H9 (cell line): Measurements from ENCODE around the gene RPS6KB2. TPM values are rescaled to one million over a fixed set of nuclear protein-coding genes. Genes with fewer than 3 reads are reported as not detected.

ENCODE experiments used
- DNase-seq: peaks from one replicate; pipeline ENCODE4 v3.0.0-alpha.2; 2017
- H2AFZ ChIP-seq: one replicate; pipeline ENCODE4 v1.6.1; 2013; ENCODE audit warnings: mild to moderate bottlenecking, low read length, control low read depth, moderate library complexity
- H2AK5ac ChIP-seq: 2 replicates; pipeline ENCODE4 v1.6.1; 2013; ENCODE audit warnings: low read length, control low read depth, mixed read lengths; ENCODE audit not compliant: insufficient read length
- H2BK120ac ChIP-seq: one replicate; pipeline ENCODE4 v1.6.1; 2013; ENCODE audit warnings: low read depth, mild to moderate bottlenecking, low read length, control low read depth, inconsistent platforms; ENCODE audit not compliant: poor library complexity, severe bottlenecking
- H2BK12ac ChIP-seq: 2 replicates; pipeline ENCODE4 v1.6.1; 2013; ENCODE audit warnings: low read length, control low read depth, mixed read lengths, low read depth; ENCODE audit not compliant: insufficient read length
- H2BK15ac ChIP-seq: 2 replicates; pipeline ENCODE4 v1.6.1; 2013; ENCODE audit warnings: low read depth, low read length, control low read depth
- H2BK20ac ChIP-seq: one replicate; pipeline ENCODE4 v1.6.1; 2013; ENCODE audit warnings: low read depth, mild to moderate bottlenecking, low read length, control low read depth, inconsistent platforms; ENCODE audit not compliant: poor library complexity, severe bottlenecking
- H2BK5ac ChIP-seq: 2 replicates; pipeline ENCODE4 v1.6.1; 2013; ENCODE audit warnings: low read length, control low read depth, mixed read lengths; ENCODE audit not compliant: insufficient read length
- H3K14ac ChIP-seq: 2 replicates; pipeline ENCODE4 v1.6.1; 2013; ENCODE audit warnings: low read length, control low read depth; ENCODE audit not compliant: insufficient read depth
- H3K18ac ChIP-seq: 2 replicates; pipeline ENCODE4 v1.6.1; 2013; ENCODE audit warnings: low read depth, mild to moderate bottlenecking, mixed read lengths, low read length, control low read depth; ENCODE audit not compliant: insufficient read length
- H3K23ac ChIP-seq: 2 replicates; pipeline ENCODE4 v1.6.1; 2013; ENCODE audit warnings: low read length, control low read depth, mixed read lengths, low read depth; ENCODE audit not compliant: insufficient read length
- H3K23me2 ChIP-seq: 2 replicates; pipeline ENCODE4 v1.6.1; 2013; ENCODE audit warnings: low read depth, mild to moderate bottlenecking, mixed read lengths, low read length, control low read depth; ENCODE audit not compliant: insufficient read length, poor library complexity, severe bottlenecking
- H3K27ac ChIP-seq: 2 replicates; pipeline ENCODE4 v1.5.1; 2013; ENCODE audit warnings: low read length, control low read depth, mixed read lengths, low read depth; ENCODE audit not compliant: insufficient read length
- H3K27me3 ChIP-seq: 2 replicates; pipeline ENCODE4 v1.6.1; 2013; ENCODE audit warnings: low read length, control low read depth, inconsistent platforms; ENCODE audit not compliant: insufficient read depth
- H3K4ac ChIP-seq: 2 replicates; pipeline ENCODE4 v1.6.1; 2013; ENCODE audit warnings: low read depth, mild to moderate bottlenecking, control low read depth, inconsistent platforms, low read length, moderate library complexity
- H3K4me1 ChIP-seq: 2 replicates; pipeline ENCODE4 v1.6.1; 2013; ENCODE audit warnings: low read length, control low read depth, inconsistent platforms; ENCODE audit not compliant: insufficient read depth
- H3K4me2 ChIP-seq: 2 replicates; pipeline ENCODE4 v1.6.1; 2013; ENCODE audit warnings: low read length, control low read depth, mixed read lengths; ENCODE audit not compliant: insufficient read length, insufficient read depth
- H3K56ac ChIP-seq: 2 replicates; pipeline ENCODE4 v1.6.1; 2013; ENCODE audit warnings: low read depth, mild to moderate bottlenecking, mixed read lengths, low read length, control low read depth; ENCODE audit not compliant: insufficient read length
- H3K79me1 ChIP-seq: 2 replicates; pipeline ENCODE4 v1.6.1; 2013; ENCODE audit warnings: low read depth, mild to moderate bottlenecking, moderate library complexity, low read length, control low read depth, inconsistent platforms; ENCODE audit not compliant: insufficient read depth, poor library complexity, severe bottlenecking
- H3K79me2 ChIP-seq: 2 replicates; pipeline ENCODE4 v1.6.1; 2013; ENCODE audit warnings: low read length, control low read depth, inconsistent platforms; ENCODE audit not compliant: insufficient read depth
- H3K9ac ChIP-seq: 2 replicates; pipeline ENCODE4 v1.6.1; 2013; ENCODE audit warnings: low read length, control low read depth, mixed read lengths; ENCODE audit not compliant: insufficient read length; ENCODE audit errors: extremely low read depth
- H3K9me3 ChIP-seq: one replicate; pipeline ENCODE4 v1.6.1; 2013; ENCODE audit warnings: low read depth, low read length, inconsistent platforms; ENCODE audit not compliant: control insufficient read depth
- H3T11ph ChIP-seq: one replicate; pipeline ENCODE4 v1.6.1; 2013; ENCODE audit warnings: mild to moderate bottlenecking, low read length, control low read depth, inconsistent platforms
- H4K20me1 ChIP-seq: one replicate; pipeline ENCODE4 v1.6.1; 2013; ENCODE audit not compliant: control insufficient read depth, insufficient read length, insufficient read depth
- H4K5ac ChIP-seq: 2 replicates; pipeline ENCODE4 v1.6.1; 2013; ENCODE audit warnings: low read depth, mild to moderate bottlenecking, mixed read lengths, low read length, control low read depth; ENCODE audit not compliant: insufficient read length
- H4K8ac ChIP-seq: replicated peaks from 2 replicates; pipeline ENCODE4 v1.6.1; 2013; ENCODE audit warnings: low read length, control low read depth, mixed read lengths, low read depth; ENCODE audit not compliant: insufficient read length
- H4K91ac ChIP-seq: 2 replicates; pipeline ENCODE4 v1.6.1; 2013; ENCODE audit warnings: low read depth, mild to moderate bottlenecking, moderate library complexity, mixed read lengths, low read length, control low read depth; ENCODE audit not compliant: insufficient read length
- H3K27ac Mint-ChIP-seq, 3 experiments: 2 replicates in 2 of 3; 3 replicates in 1 of 3; pipeline ENCODE4 v1.8.0; 2020 to 2021; ENCODE audit warnings: mixed read lengths in 3 of 3, mild to moderate bottlenecking in 1 of 3, moderate library complexity in 1 of 3
- H3K27me3 Mint-ChIP-seq: 2 replicates; pipeline ENCODE4 v1.8.0; 2021; ENCODE audit warnings: low read depth, mild to moderate bottlenecking, moderate library complexity, mixed read lengths
- H3K36me3 Mint-ChIP-seq, 3 experiments: 2 replicates in 2 of 3; 3 replicates in 1 of 3; pipeline ENCODE4 v1.8.0; 2020 to 2021; ENCODE audit warnings: low read depth in 3 of 3, mixed read lengths in 3 of 3; ENCODE audit not compliant: insufficient read depth in 1 of 3
- H3K4me1 Mint-ChIP-seq, 2 experiments: 2 replicates each; pipeline ENCODE4 v1.8.0; 2020; ENCODE audit warnings: mixed read lengths in 2 of 2
- H3K4me3 Mint-ChIP-seq, 2 experiments: 2 replicates in 1 of 2; 3 replicates in 1 of 2; pipeline ENCODE4 v1.8.0; 2020 to 2021; ENCODE audit warnings: mild to moderate bottlenecking in 2 of 2, mixed read lengths in 2 of 2, moderate library complexity in 1 of 2
- H3K9me3 Mint-ChIP-seq, 2 experiments: 2 replicates in 1 of 2; 3 replicates in 1 of 2; pipeline ENCODE4 v1.8.0; 2020; ENCODE audit warnings: mild to moderate bottlenecking in 2 of 2, mixed read lengths in 2 of 2, moderate library complexity in 1 of 2
- CTCF ChIP-seq: fragments of 200-600 bp; sonication (generic); conservative IDR thresholded peaks from 3 replicates; pipeline ENCODE4 v1.8.0; 2021; ENCODE audit warnings: antibody characterized with exemption, mild to moderate bottlenecking
- WGBS: extraction: QIAGEN DNeasy Blood & Tissue Kit; methylation state at CpG from one replicate; pipeline ENCODE4 v1.1.7; 2013; ENCODE audit warnings: missing lambda C conversion rate, low lambda C conversion rate, mixed read lengths; ENCODE audit not compliant: insufficient read length; ENCODE audit errors: extremely low coverage; 5-methylcytosine and 5-hydroxymethylcytosine counted together
- total RNA-seq: library from RNA; stranded (reverse); gene quantifications from 2 replicates; pipeline ENCODE4 v1.2.1, GENCODE V29; 2021

The RPS6KB2 gene
- total RNA-seq, 1 experiment from 2014 or later = 51.7 TPM

- Histone ChIP-seq H3K27me3 (no peaks in the 10 kb centered on the region), H2BK120ac (no peak overlapping the region), H3K79me2 (no peaks in the 10 kb centered on the region), H3K4me2 (no peak overlapping the region), H2BK20ac (no peak overlapping the region), H3T11ph (no peak overlapping the region), H2BK5ac (no peak overlapping the region), H2AK5ac (no peak overlapping the region), H3K4me1 (no peaks in the 10 kb centered on the region), H3K23ac (no peak overlapping the region), H4K5ac (no peak overlapping the region), H2BK15ac (no peak overlapping the region), H3K4ac (no peak overlapping the region), H4K20me1 (no peaks in the 10 kb centered on the region), H4K8ac (no peak overlapping the region), H2BK12ac (no peak overlapping the region), H2AFZ (no peak overlapping the region), H3K14ac (no peak overlapping the region), H3K23me2 (peaks cover 3% of the 10 kb centered on the region), H3K9me3 (no peaks in the 10 kb centered on the region), H3K79me1 (no peaks in the 10 kb centered on the region), H3K18ac (no peak overlapping the region), H3K56ac (no peak overlapping the region), H3K27ac (no peak overlapping the region), H4K91ac (no peak overlapping the region), H3K9ac (no peak overlapping the region)
- TF ChIP-seq CTCF = no peak
- WGBS = no CpG with 5 or more reads among the region's 9 CpGs
- Mint-ChIP-seq H3K9me3 (no peaks in the 10 kb centered on the region), H3K4me1 (0 out of 4 replicates have a peak, but pooled peaks cover 2 to 7% of the 10 kb centered on the region in 2 experiments), H3K4me3 (no peak overlapping the region), H3K27me3 (peaks cover 15% of the 10 kb centered on the region), H3K36me3 (no peaks in the 10 kb centered on the region; a peak in 1 of 7 replicates), H3K27ac (no peak overlapping the region; a peak in 1 of 7 replicates)
- no peak for DNase-seq
These were observed 21.0 kb downstream of the RPS6KB2 start for GRCh38 chr11:67449116-67449844.
